C4-2B (cell line): ENCODE measurements around the gene RIPOR3.
A peak's percentile ranks its signal among the peaks of the same experiment; 100 is the strongest.

Experiments used
- H3K27ac ChIP-seq: fragments of 450-650 bp; 2 replicates; pipeline ENCODE4 v1.5.1; 2017
- CTCF ChIP-seq: fragments of 450-650 bp; conservative IDR thresholded peaks from 2 replicates; pipeline ENCODE4 v1.5.1; 2017; ENCODE audit warnings: mild to moderate bottlenecking
- ZFX ChIP-seq: fragments of 450-650 bp; IDR thresholded peaks from 2 replicates; pipeline ENCODE4 v1.6.1; 2017

Gene RIPOR3

GRCh38 chr20:50594231-50594590 is 97.1 kb downstream of the RIPOR3 start:
- no peak overlapping the region for H3K27ac ChIP-seq
- no peak for TF ChIP-seq CTCF
- TF ChIP-seq ZFX, result no peak

GRCh38 chr20:50593005-50593335 is 98.4 kb downstream of the RIPOR3 start:
- H3K27ac ChIP-seq, result no peak overlapping the region
- no peak for TF ChIP-seq CTCF
- TF ChIP-seq ZFX, result no peak

GRCh38 chr20:50592282-50593004 is 98.9 kb downstream of the RIPOR3 start:
- TF ChIP-seq ZFX, result no peak
- no peak for TF ChIP-seq CTCF
- H3K27ac ChIP-seq, result peak overlapping the region; percentile 11; the same call in 1 of the 2 replicates

GRCh38 chr20:50591233-50591852 is 100.0 kb downstream of the RIPOR3 start:
- TF ChIP-seq CTCF, result no peak
- TF ChIP-seq ZFX, result no peak
- H3K27ac ChIP-seq, result peak overlapping the region; percentile 11; the same call in 1 of the 2 replicates

- H3K27ac ChIP-seq, result no peak overlapping the region
Observed at GRCh38 chr20:50590348-50590664, 101.0 kb downstream of the RIPOR3 start.

GRCh38 chr20:50589548-50590347 is 101.6 kb downstream of the RIPOR3 start:
- H3K27ac ChIP-seq, result no peak overlapping the region
- TF ChIP-seq CTCF (no peak), ZFX (no peak)

More at GRCh38 chr20:50590348-50590664, 101.0 kb downstream of the RIPOR3 start:
- TF ChIP-seq ZFX (no peak), CTCF (no peak)

- H3K27ac ChIP-seq, result no peak overlapping the region
- TF ChIP-seq ZFX, result no peak
- peak; percentile 99 for TF ChIP-seq CTCF
Observed at GRCh38 chr20:50588034-50588736, 103.2 kb downstream of the RIPOR3 start.
